GM18505 (cell line): Measurements from ENCODE around the gene CD52.
"Not testable (repeated sequence)": the region's sequence is repeated elsewhere in the genome, so short reads cannot be mapped to it uniquely, and the experiment has no call there.

Experiments used
- ATAC-seq: cut with Tn5 transposase; IDR thresholded peaks from one replicate; pipeline ENCODE4 v1.9.1; 2021; ENCODE audit not compliant: unreplicated experiment
- POLR2A ChIP-seq: IDR thresholded peaks from 4 replicates; pipeline ENCODE4 v1.6.1; 2011; ENCODE audit warnings: borderline replicate concordance; ENCODE audit not compliant: insufficient read depth, insufficient read length; ENCODE audit errors: extremely low read depth

CD52 gene

GRCh38 chr1:26297791-26298124 is 20.0 kb upstream of the CD52 start:
- no peak for ATAC-seq
- no peak for TF ChIP-seq POLR2A

GRCh38 chr1:26300578-26301275 is 17.0 kb upstream of the CD52 start:
- no peak for TF ChIP-seq POLR2A
- ATAC-seq, result no peak

- no peak for ATAC-seq
- no peak for TF ChIP-seq POLR2A
Observed at GRCh38 chr1:26302733-26303405, 14.9 kb upstream of the CD52 start.

- TF ChIP-seq POLR2A, result no peak
- ATAC-seq, result no peak
Observed at GRCh38 chr1:26305667-26306289, 12.0 kb upstream of the CD52 start.

GRCh38 chr1:26306290-26307229 is 11.2 kb upstream of the CD52 start, which contains the start of gene UBXN11:
Gene UBXN11 (minus strand): TSS chr1:26306636. CDS start chr1:26302883, 3,753 bp downstream.
- peak; percentile 34 for TF ChIP-seq POLR2A

GRCh38 chr1:26307363-26307781 is 10.4 kb upstream of the CD52 start:
- no peak for TF ChIP-seq POLR2A
- ATAC-seq, result no peak

More at GRCh38 chr1:26306290-26307229, 11.2 kb upstream of the CD52 start, which contains the start of gene UBXN11:
- peak; percentile 94 for ATAC-seq

GRCh38 chr1:26307966-26308899 is 9.5 kb upstream of the CD52 start:
- ATAC-seq, result not testable (repeated sequence)

GRCh38 chr1:26314501-26314900 is 3.3 kb upstream of the CD52 start:
- no peak for TF ChIP-seq POLR2A
- ATAC-seq, result no peak

GRCh38 chr1:26315874-26316850 is 1.6 kb upstream of the CD52 start:
- no peak for ATAC-seq
- TF ChIP-seq POLR2A, result no peak

- TF ChIP-seq POLR2A, result no peak
- no peak for ATAC-seq
Observed at GRCh38 chr1:26317146-26317545, 612 bp upstream of the CD52 start.
